T-helper 2 cell (primary cell): ENCODE measurements around the gene CALCOCO1.
"Not testable (repeated sequence)": the region's sequence is repeated elsewhere in the genome, so short reads cannot be mapped to it uniquely, and the experiment has no call there.

Experiments
- DNase-seq, 5 experiments: peaks; one replicate each; pipeline versions ENCODE4 v3.0.0 to v3.0.0-alpha.2; 2012 to 2022

CALCOCO1 gene

DNA sequence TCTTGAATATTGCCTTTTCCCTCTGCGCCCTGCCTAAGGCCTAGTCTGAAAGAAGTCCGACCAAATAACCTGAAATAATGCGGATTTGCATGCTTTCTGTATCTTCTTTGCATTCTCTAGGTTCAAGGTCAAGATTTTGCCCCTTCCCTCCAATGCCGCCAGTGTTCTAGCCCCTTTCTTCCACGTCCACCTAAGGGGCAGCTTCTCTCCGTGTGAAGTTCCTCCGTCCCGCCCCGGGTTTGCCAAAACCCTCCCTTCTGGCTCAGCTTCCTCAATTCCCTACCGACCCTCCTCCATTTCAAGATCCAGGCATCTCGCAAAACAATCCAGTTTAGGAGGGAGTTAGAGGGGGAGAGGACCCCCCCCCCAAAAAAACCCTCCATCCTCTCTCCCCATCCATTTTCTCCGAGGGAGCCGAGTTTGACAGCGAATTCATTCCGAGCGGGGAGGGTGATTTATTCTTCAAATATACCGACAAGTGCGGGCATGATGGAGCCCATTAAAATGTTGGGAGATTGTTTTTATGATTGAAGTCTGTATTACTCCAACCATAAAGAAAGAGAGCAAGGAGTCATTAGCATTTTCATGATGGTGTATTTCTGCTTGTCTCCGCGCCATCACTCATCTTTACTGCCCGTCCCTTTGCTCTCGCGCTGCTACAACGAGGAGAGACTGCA, 30.5 kb downstream of the CALCOCO1 start:
- no peak for DNase-seq

GRCh38 chr12:53696285-53696654, 31.0 kb downstream of the CALCOCO1 start:
- DNase-seq: peak in 1 of 5 experiments; percentile 19

- DNase-seq: peak in 3 of 5 experiments; percentile 12 to 23 (median 13)
Observed at GRCh38 chr12:53695152-53696145, 31.8 kb downstream of the CALCOCO1 start.

DNA sequence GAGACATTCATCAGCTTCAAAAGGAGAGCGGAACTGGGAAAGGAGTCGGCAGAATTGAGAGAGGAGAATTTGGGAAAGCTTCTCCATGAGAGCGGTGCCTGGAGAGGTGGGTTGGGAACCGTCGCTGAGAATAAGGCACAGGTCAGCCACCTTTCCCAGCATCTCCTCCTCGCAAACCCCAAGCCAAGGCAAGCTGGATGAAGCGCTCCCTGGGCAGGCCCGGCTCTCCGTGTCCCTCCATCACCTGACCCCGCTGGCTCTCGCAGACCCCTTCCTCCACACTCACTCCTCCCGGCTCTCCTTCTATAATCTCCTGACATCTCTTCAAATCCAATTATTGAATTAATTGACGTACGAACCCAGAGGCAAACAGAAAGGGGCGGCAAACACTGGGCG, 32.5 kb downstream of the CALCOCO1 start:
- no peak for DNase-seq

- DNase-seq: no peak
Observed at GRCh38 chr12:53688134-53688533, 39.1 kb downstream of the CALCOCO1 start.

DNA sequence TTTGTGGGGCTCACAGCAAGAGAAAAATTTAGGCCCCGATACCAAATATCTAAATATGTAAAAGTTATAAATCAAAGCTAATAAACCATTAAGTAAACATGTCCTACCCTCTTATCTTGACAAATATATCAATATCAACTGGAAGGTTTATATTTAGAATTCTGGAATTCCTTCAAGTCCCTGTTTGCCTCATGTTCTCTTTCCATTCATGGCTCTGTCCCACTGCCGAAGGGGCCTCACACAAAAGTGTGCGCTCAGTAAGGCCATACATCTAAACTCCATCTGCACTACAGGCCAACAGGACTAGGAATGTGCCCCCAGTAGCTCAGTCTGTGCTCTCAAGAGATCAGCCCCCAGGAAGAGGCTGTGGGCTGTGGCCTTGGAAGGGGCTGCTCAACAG, 40.8 kb downstream of the CALCOCO1 start:
- DNase-seq: no peak

GRCh38 chr12:53684654-53685220, 42.5 kb downstream of the CALCOCO1 start:
- no peak for DNase-seq

DNA sequence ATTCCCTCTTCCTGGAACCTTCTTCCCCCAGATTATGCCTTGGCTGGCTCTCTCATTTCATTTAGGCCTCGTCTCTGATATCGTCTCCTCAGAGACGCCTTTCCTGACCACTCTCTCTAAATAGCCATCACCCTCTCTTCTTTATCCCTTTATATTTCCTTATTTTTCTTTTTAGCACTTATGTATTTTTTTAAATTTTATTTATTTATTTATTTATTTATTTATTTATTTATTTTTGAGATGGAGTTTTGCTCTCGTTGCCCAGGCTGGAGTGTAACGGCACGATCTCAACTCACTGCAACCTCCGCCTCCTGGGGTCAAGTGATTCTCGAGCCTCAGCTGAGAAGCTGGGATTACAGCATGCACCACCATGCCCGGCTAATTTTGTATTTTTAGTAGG, 43.3 kb downstream of the CALCOCO1 start:
- no peak for DNase-seq

DNA sequence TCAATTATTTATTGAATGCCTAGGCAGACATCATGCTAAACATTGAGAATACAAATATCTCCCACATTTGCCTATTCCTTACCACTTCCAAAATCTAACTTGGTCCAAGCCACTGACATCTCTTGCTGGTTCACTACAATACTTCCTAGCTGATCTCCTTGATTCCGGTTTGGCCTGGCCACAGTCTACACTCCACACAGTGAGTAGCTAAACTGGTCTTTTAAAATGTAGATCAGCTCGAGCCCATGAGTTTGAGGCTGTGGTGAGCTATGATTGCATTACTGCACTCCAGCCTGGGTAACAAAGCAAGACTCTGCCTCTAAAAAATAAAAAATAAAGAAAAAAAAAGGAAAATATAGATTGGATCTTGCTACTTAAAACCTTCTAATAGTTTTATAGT, 43.8 kb downstream of the CALCOCO1 start:
- no peak for DNase-seq

- not testable (repeated sequence) for DNase-seq
Observed at GRCh38 chr12:53680061-53680460, 47.2 kb downstream of the CALCOCO1 start.

GRCh38 chr12:53677800-53678148, 49.5 kb downstream of the CALCOCO1 start:
- DNase-seq: no peak

- no peak for DNase-seq
Observed at GRCh38 chr12:53677016-53677799, 50.0 kb downstream of the CALCOCO1 start.

DNA sequence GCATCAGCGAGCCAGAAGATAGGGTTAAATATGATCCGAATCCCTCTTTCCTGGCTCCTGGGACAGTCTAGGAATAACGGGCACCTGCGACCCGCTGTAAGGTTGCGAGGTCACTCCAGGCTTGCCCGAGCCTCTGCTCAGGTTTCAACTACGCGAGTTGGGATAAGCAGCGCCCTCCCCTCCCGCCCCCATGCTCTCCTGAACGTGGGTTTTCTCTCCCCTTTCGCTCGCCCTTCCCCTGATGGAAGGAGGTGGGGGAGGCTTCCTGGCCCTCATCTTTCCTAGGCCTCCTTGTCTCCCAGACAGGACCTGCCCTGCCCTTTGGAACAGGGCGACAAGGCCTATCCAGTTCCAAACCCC, 50.6 kb downstream of the CALCOCO1 start:
- DNase-seq: no peak

DNA sequence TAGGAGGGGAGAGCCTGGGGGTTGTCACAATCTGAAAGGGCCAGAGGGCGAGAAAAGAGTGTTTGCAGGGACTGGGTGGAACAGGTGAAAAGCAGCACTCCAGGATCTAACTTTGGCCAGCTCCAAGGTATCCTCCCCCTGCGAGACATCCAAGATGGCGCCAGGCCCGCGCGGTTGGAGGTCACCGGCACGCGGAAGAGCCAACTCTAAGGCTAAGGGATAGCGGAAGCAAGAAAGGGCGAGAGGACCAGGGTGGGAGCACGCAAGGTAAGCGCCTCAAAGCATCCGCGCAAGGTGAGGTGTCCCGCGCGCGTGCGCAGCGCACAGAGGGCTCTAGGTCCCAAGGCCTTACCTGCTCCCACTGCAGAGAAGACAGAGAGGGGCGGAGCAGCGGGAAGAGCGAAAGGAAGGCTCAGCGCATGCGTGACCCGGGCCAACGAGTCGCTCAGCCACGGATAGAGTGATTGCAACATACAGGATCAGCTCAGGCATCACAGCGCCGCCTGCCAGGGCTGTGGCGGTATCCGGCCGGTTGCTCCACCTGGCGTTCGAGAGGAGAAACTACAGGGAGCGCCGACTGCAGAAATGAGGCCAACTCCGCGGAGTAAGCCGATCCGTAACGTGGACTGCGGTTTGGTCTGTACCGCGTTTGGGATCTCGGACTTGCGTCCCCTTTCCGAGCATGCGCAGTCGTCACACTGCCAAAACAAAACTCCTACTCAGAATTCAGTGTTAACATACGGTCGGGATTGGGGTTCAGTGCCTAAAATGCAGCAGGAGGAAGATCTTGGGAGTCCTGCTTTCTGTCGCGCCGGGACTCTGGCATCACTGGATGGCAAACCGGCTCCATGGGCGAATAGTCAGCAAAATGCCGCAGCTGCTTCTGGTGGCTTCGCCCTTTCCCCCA, 51.3 kb downstream of the CALCOCO1 start, which contains the start of gene ATP5MC2:
Gene ATP5MC2 (minus strand): TSS at position 383 of the 907 bp plus-strand sequence. CDS start 3,469 bp downstream, outside the sequence.
- peak; percentile 93 to 98 (median 96) for DNase-seq

- DNase-seq: no peak
Observed at GRCh38 chr12:53674977-53675700, 52.1 kb downstream of the CALCOCO1 start.

DNA sequence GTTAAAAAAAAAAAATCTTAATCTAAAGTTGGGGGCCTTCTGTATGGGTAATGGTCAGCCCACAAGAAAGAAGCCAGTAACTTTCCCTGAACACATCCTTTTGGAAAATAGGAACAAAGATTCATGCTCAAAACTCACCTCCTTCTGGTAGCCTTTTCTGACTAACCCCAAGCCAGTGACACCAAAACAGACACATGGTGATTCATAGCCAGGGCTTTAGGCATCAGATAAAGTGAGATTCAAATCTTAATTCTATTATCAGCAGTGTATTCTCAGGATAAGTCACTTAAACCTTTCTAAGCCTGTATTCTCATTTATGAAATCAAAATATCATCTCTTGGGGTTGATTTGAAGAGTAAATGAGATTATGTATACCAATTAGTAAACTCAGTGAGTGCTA, 56.3 kb downstream of the CALCOCO1 start:
- DNase-seq: peak in 1 of 5 experiments; percentile 21

DNA sequence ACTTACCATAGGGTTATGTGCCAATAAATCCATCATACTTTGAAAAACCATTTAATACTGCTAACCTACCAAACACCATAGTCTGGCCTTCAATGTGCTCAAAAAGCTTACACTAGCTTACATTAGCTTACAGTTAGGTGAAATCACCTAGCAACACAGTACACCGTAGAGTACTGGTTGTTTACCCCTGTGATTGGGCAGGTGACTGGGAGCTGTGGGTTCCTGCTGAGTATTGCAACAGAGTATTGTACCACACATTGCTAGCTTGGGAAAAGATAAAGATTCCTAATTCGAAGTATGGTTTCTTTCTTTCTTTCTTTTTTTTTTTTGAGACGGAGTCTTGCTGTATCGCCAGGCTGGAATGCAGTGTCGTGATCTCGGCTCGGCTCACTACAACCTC, 56.9 kb downstream of the CALCOCO1 start:
- DNase-seq: no peak

DNA sequence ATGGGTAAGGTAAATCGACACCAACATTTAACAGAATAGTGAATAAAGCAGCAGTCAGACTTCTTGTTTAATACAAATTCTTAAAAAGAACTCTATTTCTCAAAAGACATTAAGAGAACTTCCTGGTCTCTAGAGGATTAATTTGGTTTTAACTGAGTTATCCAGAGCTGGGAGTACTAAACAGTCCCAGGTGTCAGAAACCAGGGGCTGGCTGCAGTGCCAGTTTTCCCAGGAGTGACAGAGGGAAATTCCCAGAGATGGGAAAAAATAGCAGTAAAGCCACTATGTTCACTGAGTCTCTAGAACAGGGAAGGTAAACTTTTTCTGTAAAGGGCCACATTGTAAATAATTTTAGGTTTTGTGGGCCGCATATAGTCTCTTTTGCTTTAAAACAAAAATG, 60.2 kb downstream of the CALCOCO1 start:
- DNase-seq: no peak

- DNase-seq: no peak
Observed at GRCh38 chr12:53664936-53665335, 62.3 kb downstream of the CALCOCO1 start.

GRCh38 chr12:53664191-53664590, 63.1 kb downstream of the CALCOCO1 start:
- no peak for DNase-seq

GRCh38 chr12:53660041-53660440, 67.2 kb downstream of the CALCOCO1 start:
- no peak for DNase-seq
